OCI-LY1 (cell line): ENCODE data around the gene TMEM150C.

ENCODE experiments used
- H2AFZ ChIP-seq: fragments of 200-600 bp; sonication (generic), shearing (Covaris generic); 2 replicates; pipeline ENCODE4 v1.6.0; 2014; ENCODE audit warnings: antibody characterized with exemption, mild to moderate bottlenecking, low read length
- H3F3A ChIP-seq: fragments of 200-600 bp; sonication (generic), shearing (Covaris generic); 2 replicates; pipeline ENCODE4 v1.6.0; 2014; ENCODE audit warnings: mild to moderate bottlenecking, antibody characterized with exemption, low read length, moderate library complexity; ENCODE audit not compliant: insufficient read depth
- H3K27ac ChIP-seq: fragments of 200-600 bp; sonication (generic); 2 replicates; pipeline ENCODE4 v1.5.1; 2014; ENCODE audit warnings: low read length, mixed run types, mild to moderate bottlenecking, low read depth; ENCODE audit not compliant: poor library complexity, severe bottlenecking
- H3K27me3 ChIP-seq: fragments of 200-600 bp; sonication (generic); 2 replicates; pipeline ENCODE4 v1.6.0; 2014; ENCODE audit warnings: antibody characterized with exemption, mild to moderate bottlenecking, low read length, moderate library complexity; ENCODE audit not compliant: insufficient read depth
- H3K36me3 ChIP-seq: fragments of 200-600 bp; sonication (generic); 2 replicates; pipeline ENCODE4 v1.6.1; 2014; ENCODE audit warnings: mild to moderate bottlenecking, antibody characterized with exemption, low read length, moderate library complexity, mixed read lengths; ENCODE audit not compliant: insufficient read depth
- H3K4me1 ChIP-seq: fragments of 200-600 bp; sonication (generic); 2 replicates; pipeline ENCODE4 v1.5.1; 2014; ENCODE audit warnings: mild to moderate bottlenecking, low read length, moderate library complexity; ENCODE audit not compliant: insufficient read depth, severe bottlenecking
- H3K4me2 ChIP-seq: fragments of 200-600 bp; sonication (generic), shearing (Covaris generic); 2 replicates; pipeline ENCODE4 v1.6.1; 2014; ENCODE audit warnings: low read length
- H3K4me3 ChIP-seq: fragments of 200-600 bp; sonication (generic); 2 replicates; pipeline ENCODE4 v1.5.1; 2014; ENCODE audit warnings: low read length, low read depth, mild to moderate bottlenecking, mixed read lengths; ENCODE audit not compliant: poor library complexity, severe bottlenecking
- H3K79me2 ChIP-seq: fragments of 200-600 bp; shearing (Covaris generic); 2 replicates; pipeline ENCODE4 v1.6.1; 2016; ENCODE audit warnings: mixed run types, low read length, mixed read lengths; ENCODE audit not compliant: insufficient read depth
- H3K9ac ChIP-seq: fragments of 200-600 bp; sonication (generic), shearing (Covaris generic); 2 replicates; pipeline ENCODE4 v1.6.1; 2014; ENCODE audit warnings: mild to moderate bottlenecking, low read length, mixed read lengths
- H3K9me2 ChIP-seq: fragments of 200-600 bp; sonication (generic), shearing (Covaris generic); 2 replicates; pipeline ENCODE4 v1.6.1; 2014; ENCODE audit warnings: low read depth, mild to moderate bottlenecking, low read length, mixed read lengths
- H3K9me3 ChIP-seq: fragments of 200-600 bp; shearing (Covaris generic); 2 replicates; pipeline ENCODE4 v1.6.1; 2014; ENCODE audit warnings: low read length, mixed read lengths
- H4K20me1 ChIP-seq: fragments of 200-600 bp; sonication (generic), shearing (Covaris generic); 2 replicates; pipeline ENCODE4 v1.6.0; 2016; ENCODE audit warnings: mild to moderate bottlenecking, low read length; ENCODE audit not compliant: insufficient read depth
- EZH2 ChIP-seq: fragments of 200-600 bp; sonication (generic), shearing (Covaris generic); IDR thresholded peaks from 2 replicates; pipeline ENCODE4 v1.8.0; 2017; ENCODE audit warnings: borderline replicate concordance, mixed run types, mild to moderate bottlenecking, antibody characterized with exemption, low read length, moderate library complexity, mixed read lengths
- TF ChIP-seq, protein P1 (sequence below): fragments of 200-600 bp; sonication (generic), shearing (Covaris generic); IDR thresholded peaks from 2 replicates; pipeline ENCODE4 v1.5.1; 2017; ENCODE audit warnings: mild to moderate bottlenecking, antibody characterized with exemption, low read length, moderate library complexity, mixed read lengths

Gene TMEM150C

DNA sequence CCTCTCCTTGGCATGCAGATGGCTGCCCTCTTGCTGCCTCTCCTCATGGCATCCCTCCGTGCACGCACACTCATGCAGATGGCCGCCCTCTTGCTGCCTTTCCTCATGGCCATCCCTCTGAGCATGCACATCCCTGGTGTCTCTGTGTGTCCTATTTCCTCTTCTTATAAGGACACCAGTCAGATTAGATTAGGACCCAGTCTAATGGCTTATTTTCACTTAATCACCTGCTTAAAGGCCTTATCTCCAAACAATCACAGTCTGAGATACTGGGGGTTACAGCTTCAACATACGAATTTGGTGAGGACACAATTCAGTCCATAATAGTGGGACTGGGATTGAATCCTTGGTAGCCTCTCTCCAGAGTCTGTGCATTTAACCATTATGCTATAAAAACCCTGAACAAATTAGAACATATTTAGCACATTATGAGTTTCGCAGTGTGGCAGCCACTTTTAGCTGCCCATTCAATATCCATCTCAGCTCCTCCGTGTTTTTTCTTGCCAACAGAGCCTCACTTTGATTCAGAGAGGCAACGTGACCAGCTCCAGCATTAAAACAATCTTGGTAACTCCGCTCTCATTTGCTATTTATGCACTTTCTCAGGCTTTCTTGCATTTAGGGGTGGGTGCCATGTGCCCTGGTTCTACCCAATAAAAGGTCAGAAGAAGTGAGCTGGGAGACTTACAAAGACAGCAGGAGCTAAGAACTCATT lies 26.2 kb upstream of the TMEM150C start:
- no peak overlapping the region for H3K4me3 ChIP-seq
- no peaks in the 10 kb centered on the region for H3K9me3 ChIP-seq
- no peaks in the 10 kb centered on the region for H3K79me2 ChIP-seq
- no peaks in the 10 kb centered on the region for H4K20me1 ChIP-seq
- H3K4me1 ChIP-seq, result no peaks in the 10 kb centered on the region
- H3K4me2 ChIP-seq, result no peak overlapping the region
- TF ChIP-seq, protein P1, sequence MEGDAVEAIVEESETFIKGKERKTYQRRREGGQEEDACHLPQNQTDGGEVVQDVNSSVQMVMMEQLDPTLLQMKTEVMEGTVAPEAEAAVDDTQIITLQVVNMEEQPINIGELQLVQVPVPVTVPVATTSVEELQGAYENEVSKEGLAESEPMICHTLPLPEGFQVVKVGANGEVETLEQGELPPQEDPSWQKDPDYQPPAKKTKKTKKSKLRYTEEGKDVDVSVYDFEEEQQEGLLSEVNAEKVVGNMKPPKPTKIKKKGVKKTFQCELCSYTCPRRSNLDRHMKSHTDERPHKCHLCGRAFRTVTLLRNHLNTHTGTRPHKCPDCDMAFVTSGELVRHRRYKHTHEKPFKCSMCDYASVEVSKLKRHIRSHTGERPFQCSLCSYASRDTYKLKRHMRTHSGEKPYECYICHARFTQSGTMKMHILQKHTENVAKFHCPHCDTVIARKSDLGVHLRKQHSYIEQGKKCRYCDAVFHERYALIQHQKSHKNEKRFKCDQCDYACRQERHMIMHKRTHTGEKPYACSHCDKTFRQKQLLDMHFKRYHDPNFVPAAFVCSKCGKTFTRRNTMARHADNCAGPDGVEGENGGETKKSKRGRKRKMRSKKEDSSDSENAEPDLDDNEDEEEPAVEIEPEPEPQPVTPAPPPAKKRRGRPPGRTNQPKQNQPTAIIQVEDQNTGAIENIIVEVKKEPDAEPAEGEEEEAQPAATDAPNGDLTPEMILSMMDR, result no peak
- TF ChIP-seq EZH2, result no peak
- no peaks in the 10 kb centered on the region for H3F3A ChIP-seq
- no peak overlapping the region for H3K9ac ChIP-seq
- H3K36me3 ChIP-seq, result no peaks in the 10 kb centered on the region
- no peak overlapping the region for H3K27ac ChIP-seq
- no peaks in the 10 kb centered on the region for H3K27me3 ChIP-seq
- no peaks in the 10 kb centered on the region for H3K9me2 ChIP-seq
- H2AFZ ChIP-seq, result no peak overlapping the region

- Histone ChIP-seq H4K20me1 (no peaks in the 10 kb centered on the region), H3K9ac (no peak overlapping the region), H3K27ac (no peak overlapping the region), H3K4me3 (no peak overlapping the region), H2AFZ (no peak overlapping the region), H3F3A (no peaks in the 10 kb centered on the region), H3K4me2 (no peak overlapping the region), H3K9me3 (no peaks in the 10 kb centered on the region), H3K4me1 (no peaks in the 10 kb centered on the region), H3K79me2 (no peaks in the 10 kb centered on the region), H3K9me2 (no peaks in the 10 kb centered on the region), H3K36me3 (no peaks in the 10 kb centered on the region), H3K27me3 (no peaks in the 10 kb centered on the region)
- TF ChIP-seq, protein P1, result no peak
- TF ChIP-seq EZH2, result no peak
These were observed 24.1 kb upstream of the TMEM150C start for GRCh38 chr4:82585690-82586435.

DNA sequence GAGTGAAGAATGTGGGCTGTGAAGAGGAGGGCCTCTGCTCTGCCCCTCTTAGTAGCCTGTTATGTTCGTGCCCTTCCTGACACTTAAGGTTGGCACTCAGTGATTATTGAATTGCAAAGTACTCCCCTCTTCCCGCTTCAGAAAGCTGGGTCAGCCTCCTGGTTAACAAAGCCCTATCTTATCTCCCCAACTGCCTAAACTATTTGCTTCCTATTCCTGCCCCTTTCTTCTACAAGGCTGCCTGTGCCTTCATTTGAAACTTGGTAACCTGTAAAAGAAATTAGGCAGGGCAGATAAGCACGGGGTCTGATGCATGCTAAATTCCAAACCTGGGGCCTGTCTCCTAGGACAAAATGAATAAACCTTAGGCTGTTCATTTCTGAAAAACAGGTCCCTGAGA lies 23.1 kb upstream of the TMEM150C start:
- Histone ChIP-seq H3K36me3 (no peaks in the 10 kb centered on the region), H3K4me3 (no peak overlapping the region), H3F3A (no peaks in the 10 kb centered on the region), H3K4me1 (no peaks in the 10 kb centered on the region), H3K79me2 (no peaks in the 10 kb centered on the region), H3K9ac (no peak overlapping the region), H2AFZ (no peak overlapping the region), H3K4me2 (no peak overlapping the region), H3K27ac (no peak overlapping the region), H3K27me3 (no peaks in the 10 kb centered on the region), H3K9me2 (no peaks in the 10 kb centered on the region), H3K9me3 (no peaks in the 10 kb centered on the region), H4K20me1 (no peaks in the 10 kb centered on the region)
- no peak for TF ChIP-seq EZH2
- TF ChIP-seq, protein P1, result no peak
